Subcutaneous abdominal adipose tissue (tissue), 5 donors: ENCODE results near the gene DNAJC19.
"Not testable (repeated sequence)": the region's sequence is repeated elsewhere in the genome, so short reads cannot be mapped to it uniquely, and the experiment has no call there.

ENCODE experiments used
- H3K27ac ChIP-seq: one replicate; pipeline ENCODE4 v1.7.0; 2013; ENCODE audit warnings: low read depth, mild to moderate bottlenecking, inconsistent platforms, low read length, moderate library complexity
- H3K27me3 ChIP-seq, 5 donors: one replicate each; pipeline ENCODE4 v1.7.0; 2013; ENCODE audit warnings: low read length in 5 of 5, inconsistent platforms in 1 of 5; ENCODE audit not compliant: control insufficient read depth in 5 of 5, insufficient read depth in 4 of 5
- H3K36me3 ChIP-seq, 5 donors: one replicate each; pipeline ENCODE4 v1.7.0; 2013; ENCODE audit warnings: low read length in 5 of 5; ENCODE audit not compliant: control insufficient read depth in 5 of 5, insufficient read depth in 5 of 5
- H3K4me1 ChIP-seq, 5 donors: one replicate each; pipeline ENCODE4 v1.7.0; 2013; ENCODE audit warnings: low read length in 5 of 5, mild to moderate bottlenecking in 3 of 5, moderate library complexity in 1 of 5; ENCODE audit not compliant: control insufficient read depth in 5 of 5, insufficient read depth in 5 of 5
- H3K4me3 ChIP-seq, 5 donors: one replicate each; pipeline ENCODE4 v1.7.0; 2013; ENCODE audit warnings: low read length in 5 of 5, low read depth in 1 of 5
- H3K9ac ChIP-seq, 5 donors: one replicate each; pipeline ENCODE4 v1.7.0; 2013; ENCODE audit warnings: low read length in 5 of 5, mild to moderate bottlenecking in 4 of 5, moderate library complexity in 3 of 5
- H3K9me3 ChIP-seq, 5 donors: one replicate each; pipeline ENCODE4 v1.7.0; 2013; ENCODE audit warnings: low read length in 5 of 5; ENCODE audit not compliant: control insufficient read depth in 5 of 5
- donor health status: healthy.
- donor health status: healthy.
- donor health status: healthy.
- donor health status: healthy.
- donor health status: healthy.

Gene DNAJC19

GRCh38 chr3:180996415-180996932 is 6.9 kb upstream of the DNAJC19 start:
- H3K36me3 ChIP-seq = no peaks in the 10 kb centered on the region
- H3K4me3 ChIP-seq = no peak overlapping the region
- no peak overlapping the region for H3K9ac ChIP-seq
- no peaks in the 10 kb centered on the region for H3K4me1 ChIP-seq
- peaks cover 0 to under 1% (median 0%) of the 10 kb centered on the region in 5 donors for H3K9me3 ChIP-seq
- H3K27me3 ChIP-seq = no peaks in the 10 kb centered on the region
- no peak overlapping the region for H3K27ac ChIP-seq

- Histone ChIP-seq H3K27ac (no peak overlapping the region), H3K36me3 (peaks cover 5 to 14% (median 10%) of the 10 kb centered on the region in 5 donors), H3K9me3 (no peaks in the 10 kb centered on the region), H3K27me3 (no peaks in the 10 kb centered on the region), H3K4me3 (peak overlapping the region; percentile 94 to 98 (median 95)), H3K4me1 (peaks cover 0 to 23% (median 22%) of the 10 kb centered on the region in 5 donors), H3K9ac (peak overlapping the region in 4 of 5 donors; percentile 89 to 97 (median 96))
These were observed 969 bp upstream of the DNAJC19 start for GRCh38 chr3:180990505-180990904.

- Histone ChIP-seq H3K4me1 (peaks cover 0 to 23% (median 22%) of the 10 kb centered on the region in 5 donors), H3K27me3 (no peaks in the 10 kb centered on the region), H3K9me3 (no peaks in the 10 kb centered on the region), H3K27ac (no peak overlapping the region), H3K36me3 (peaks cover 14 to 33% (median 21%) of the 10 kb centered on the region in 5 donors), H3K4me3 (no peak overlapping the region), H3K9ac (no peak overlapping the region)
These were observed 2.2 kb downstream of the DNAJC19 start for GRCh38 chr3:180987344-180987743.

- H3K9ac ChIP-seq, H3K4me3 ChIP-seq, H3K9me3 ChIP-seq, H3K27ac ChIP-seq, H3K27me3 ChIP-seq: not testable (repeated sequence)
- Histone ChIP-seq H3K4me1 (peaks cover 0 to 23% (median 22%) of the 10 kb centered on the region in 5 donors), H3K36me3 (peaks cover 20 to 36% (median 21%) of the 10 kb centered on the region in 5 donors)
These were observed 3.2 kb downstream of the DNAJC19 start for GRCh38 chr3:180986366-180986765.

GRCh38 chr3:180983136-180983535 is 6.4 kb downstream of the DNAJC19 start:
- Histone ChIP-seq H3K36me3 (peaks cover 30 to 53% (median 32%) of the 10 kb centered on the region in 5 donors), H3K9me3 (no peaks in the 10 kb centered on the region), H3K4me3 (no peak overlapping the region), H3K9ac (no peak overlapping the region), H3K27ac (no peak overlapping the region), H3K4me1 (peaks cover 0 to 14% (median 7%) of the 10 kb centered on the region in 5 donors), H3K27me3 (no peaks in the 10 kb centered on the region)

GRCh38 chr3:180981912-180982311 is 7.6 kb downstream of the DNAJC19 start:
- Histone ChIP-seq H3K4me3 (no peak overlapping the region), H3K9ac (no peak overlapping the region), H3K36me3 (peaks cover 29 to 51% (median 30%) of the 10 kb centered on the region in 5 donors), H3K9me3 (no peaks in the 10 kb centered on the region), H3K27ac (peak overlapping the region; percentile 50), H3K4me1 (peaks cover 0 to 11% (median 3%) of the 10 kb centered on the region in 5 donors), H3K27me3 (no peaks in the 10 kb centered on the region)

- Histone ChIP-seq H3K4me3 (no peak overlapping the region), H3K9me3 (no peaks in the 10 kb centered on the region), H3K4me1 (peaks cover 0 to 11% (median 3%) of the 10 kb centered on the region in 5 donors), H3K36me3 (peaks cover 22 to 51% (median 38%) of the 10 kb centered on the region in 5 donors), H3K27me3 (no peaks in the 10 kb centered on the region), H3K27ac (peak overlapping the region; percentile 50), H3K9ac (no peak overlapping the region)
These were observed 8.9 kb downstream of the DNAJC19 start for GRCh38 chr3:180980611-180981010.

- Histone ChIP-seq H3K36me3 (peaks cover 21 to 53% (median 39%) of the 10 kb centered on the region in 5 donors), H3K9me3 (no peaks in the 10 kb centered on the region), H3K27me3 (no peaks in the 10 kb centered on the region), H3K4me1 (peaks cover 0 to 11% (median 3%) of the 10 kb centered on the region in 5 donors), H3K9ac (no peak overlapping the region), H3K27ac (peak overlapping the region; percentile 50), H3K4me3 (no peak overlapping the region)
These were observed 9.6 kb downstream of the DNAJC19 start for GRCh38 chr3:180979961-180980360.

GRCh38 chr3:180977498-180977897 is 12.0 kb downstream of the DNAJC19 start:
- Histone ChIP-seq H3K4me1 (peaks cover 0 to 11% (median 3%) of the 10 kb centered on the region in 5 donors), H3K27me3 (no peaks in the 10 kb centered on the region), H3K4me3 (no peak overlapping the region), H3K9ac (no peak overlapping the region), H3K36me3 (peaks cover 15 to 43% (median 34%) of the 10 kb centered on the region in 5 donors), H3K27ac (no peak overlapping the region), H3K9me3 (no peaks in the 10 kb centered on the region)

GRCh38 chr3:180974286-180974685 is 15.2 kb downstream of the DNAJC19 start:
- no peak overlapping the region for H3K27ac ChIP-seq
- no peak overlapping the region for H3K9ac ChIP-seq
- no peaks in the 10 kb centered on the region for H3K4me1 ChIP-seq
- H3K27me3 ChIP-seq = no peaks in the 10 kb centered on the region
- no peak overlapping the region for H3K4me3 ChIP-seq
- no peaks in the 10 kb centered on the region for H3K9me3 ChIP-seq
- H3K36me3 ChIP-seq = peaks cover 36 to 60% (median 50%) of the 10 kb centered on the region in 5 donors
